Central memory CD8-positive, alpha-beta T cell (primary cell): ENCODE data around the gene PIGB.

ENCODE experiments used
- ATAC-seq: fragments of 150-1000 bp; cut with Tn5 transposase; replicated peaks from 2 replicates; pipeline ENCODE4 v1.10.0; 2022; ENCODE audit warnings: mild to moderate bottlenecking, moderate FRiP score, moderate number of reproducible peaks; ENCODE audit not compliant: poor library complexity, severe bottlenecking; ENCODE audit errors: extremely low read depth
- DNase-seq, 2 donors: peaks; one replicate each; pipeline ENCODE4 v3.0.0; 2021; ENCODE audit warnings: low spot score in 2 of 2
- H3K27ac Mint-ChIP-seq: one replicate; pipeline ENCODE4 v1.8.0; 2022; ENCODE audit warnings: low read depth, mild to moderate bottlenecking, moderate library complexity, mixed read lengths
- H3K27me3 Mint-ChIP-seq: one replicate; pipeline ENCODE4 v1.8.0; 2022; ENCODE audit warnings: mixed read lengths
- H3K36me3 Mint-ChIP-seq: one replicate; pipeline ENCODE4 v1.8.0; 2022; ENCODE audit warnings: mild to moderate bottlenecking, moderate library complexity, mixed read lengths; ENCODE audit not compliant: insufficient read depth
- H3K4me1 Mint-ChIP-seq: one replicate; pipeline ENCODE4 v1.8.0; 2022; ENCODE audit warnings: mixed read lengths
- H3K4me3 Mint-ChIP-seq: one replicate; pipeline ENCODE4 v1.8.0; 2022; ENCODE audit warnings: mild to moderate bottlenecking, moderate library complexity, mixed read lengths
- H3K9me3 Mint-ChIP-seq: one replicate; pipeline ENCODE4 v1.8.0; 2022; ENCODE audit warnings: mixed read lengths

The PIGB gene

GRCh38 chr15:55322467-55322866, 3.4 kb downstream of the PIGB start:
- Mint-ChIP-seq H3K27me3 (no peaks in the 10 kb centered on the region), H3K36me3 (peaks cover 25% of the 10 kb centered on the region), H3K4me1 (peaks cover 36% of the 10 kb centered on the region), H3K9me3 (no peaks in the 10 kb centered on the region), H3K4me3 (no peak overlapping the region), H3K27ac (no peak overlapping the region)
- DNase-seq (no peak), ATAC-seq (no peak)

GRCh38 chr15:55327387-55327786, 8.4 kb downstream of the PIGB start:
- H3K27me3 Mint-ChIP-seq, result no peaks in the 10 kb centered on the region
- ATAC-seq (no peak), DNase-seq (no peak)
- H3K27ac Mint-ChIP-seq, result no peak overlapping the region
- no peaks in the 10 kb centered on the region for H3K9me3 Mint-ChIP-seq
- H3K4me3 Mint-ChIP-seq, result no peak overlapping the region
- peaks cover 29% of the 10 kb centered on the region for H3K36me3 Mint-ChIP-seq
- peaks cover 22% of the 10 kb centered on the region for H3K4me1 Mint-ChIP-seq

GRCh38 chr15:55334371-55334770, 15.3 kb downstream of the PIGB start:
- Mint-ChIP-seq H3K27me3 (no peaks in the 10 kb centered on the region), H3K36me3 (peaks cover 30% of the 10 kb centered on the region), H3K4me1 (peaks cover 10% of the 10 kb centered on the region), H3K9me3 (no peaks in the 10 kb centered on the region), H3K27ac (no peak overlapping the region), H3K4me3 (no peak overlapping the region)
- no peak for DNase-seq
- ATAC-seq, result no peak

- DNase-seq (no peak), ATAC-seq (no peak)
- Mint-ChIP-seq H3K4me1 (peaks cover 10% of the 10 kb centered on the region), H3K36me3 (peaks cover 35% of the 10 kb centered on the region), H3K4me3 (no peak overlapping the region), H3K27me3 (no peaks in the 10 kb centered on the region), H3K9me3 (no peaks in the 10 kb centered on the region), H3K27ac (peak overlapping the region; percentile 70)
These were observed 16.0 kb downstream of the PIGB start for GRCh38 chr15:55334997-55335396.

GRCh38 chr15:55337160-55337559, 18.1 kb downstream of the PIGB start:
- peaks cover 4% of the 10 kb centered on the region for H3K4me1 Mint-ChIP-seq

GRCh38 chr15:55343168-55343567, 24.1 kb downstream of the PIGB start:
- peaks cover 22% of the 10 kb centered on the region for H3K36me3 Mint-ChIP-seq
- no peak overlapping the region for H3K4me3 Mint-ChIP-seq
- no peaks in the 10 kb centered on the region for H3K27me3 Mint-ChIP-seq
- H3K27ac Mint-ChIP-seq, result peak overlapping the region; percentile 55
- no peak for ATAC-seq
- no peak for DNase-seq
- no peaks in the 10 kb centered on the region for H3K9me3 Mint-ChIP-seq
- H3K4me1 Mint-ChIP-seq, result no peaks in the 10 kb centered on the region

More at GRCh38 chr15:55337160-55337559, 18.1 kb downstream of the PIGB start:
- Mint-ChIP-seq H3K9me3 (no peaks in the 10 kb centered on the region), H3K27ac (no peak overlapping the region), H3K27me3 (no peaks in the 10 kb centered on the region), H3K36me3 (peaks cover 24% of the 10 kb centered on the region), H3K4me3 (no peak overlapping the region)
- ATAC-seq, result no peak
- no peak for DNase-seq

- Mint-ChIP-seq H3K36me3 (peaks cover 26% of the 10 kb centered on the region), H3K9me3 (no peaks in the 10 kb centered on the region), H3K4me3 (no peak overlapping the region), H3K27me3 (no peaks in the 10 kb centered on the region), H3K4me1 (no peaks in the 10 kb centered on the region), H3K27ac (peak overlapping the region; percentile 55)
- ATAC-seq (no peak), DNase-seq (no peak)
These were observed 25.2 kb downstream of the PIGB start for GRCh38 chr15:55344206-55344605.

- Mint-ChIP-seq H3K27ac (no peak overlapping the region), H3K9me3 (no peaks in the 10 kb centered on the region), H3K4me1 (no peaks in the 10 kb centered on the region), H3K36me3 (peaks cover 28% of the 10 kb centered on the region), H3K27me3 (no peaks in the 10 kb centered on the region), H3K4me3 (no peak overlapping the region)
- ATAC-seq, result no peak
- DNase-seq, result no peak
These were observed 29.3 kb downstream of the PIGB start for GRCh38 chr15:55348281-55348778.

GRCh38 chr15:55349282-55349681, 30.3 kb downstream of the PIGB start:
- H3K27ac Mint-ChIP-seq, result peak overlapping the region; percentile 77
- DNase-seq (no peak), ATAC-seq (no peak)
- no peak overlapping the region for H3K4me3 Mint-ChIP-seq
- H3K4me1 Mint-ChIP-seq, result no peaks in the 10 kb centered on the region
- H3K9me3 Mint-ChIP-seq, result no peaks in the 10 kb centered on the region
- H3K36me3 Mint-ChIP-seq, result peaks cover 24% of the 10 kb centered on the region
- H3K27me3 Mint-ChIP-seq, result no peaks in the 10 kb centered on the region

GRCh38 chr15:55353025-55353424, 34.0 kb downstream of the PIGB start:
- DNase-seq (no peak), ATAC-seq (no peak)
- H3K9me3 Mint-ChIP-seq, result no peaks in the 10 kb centered on the region
- H3K27ac Mint-ChIP-seq, result no peak overlapping the region
- peaks cover 33% of the 10 kb centered on the region for H3K36me3 Mint-ChIP-seq
- H3K4me3 Mint-ChIP-seq, result no peak overlapping the region
- no peaks in the 10 kb centered on the region for H3K4me1 Mint-ChIP-seq
- H3K27me3 Mint-ChIP-seq, result no peaks in the 10 kb centered on the region

GRCh38 chr15:55356985-55357585, 38.1 kb downstream of the PIGB start:
- Mint-ChIP-seq H3K9me3 (no peaks in the 10 kb centered on the region), H3K27ac (peak overlapping the region; percentile 0), H3K27me3 (no peaks in the 10 kb centered on the region), H3K4me1 (no peaks in the 10 kb centered on the region), H3K4me3 (no peak overlapping the region), H3K36me3 (peaks cover 34% of the 10 kb centered on the region)
- DNase-seq (no peak), ATAC-seq (no peak)

GRCh38 chr15:55357774-55358173, 38.8 kb downstream of the PIGB start:
- DNase-seq (no peak), ATAC-seq (no peak)
- Mint-ChIP-seq H3K4me1 (no peaks in the 10 kb centered on the region), H3K27me3 (no peaks in the 10 kb centered on the region), H3K9me3 (no peaks in the 10 kb centered on the region), H3K27ac (peak overlapping the region; percentile 2), H3K36me3 (peaks cover 37% of the 10 kb centered on the region), H3K4me3 (no peak overlapping the region)

- Mint-ChIP-seq H3K27ac (peak overlapping the region; percentile 2), H3K4me1 (no peaks in the 10 kb centered on the region), H3K4me3 (no peak overlapping the region), H3K27me3 (no peaks in the 10 kb centered on the region), H3K36me3 (peaks cover 38% of the 10 kb centered on the region), H3K9me3 (no peaks in the 10 kb centered on the region)
- no peak for DNase-seq
- ATAC-seq, result no peak
These were observed 39.4 kb downstream of the PIGB start for GRCh38 chr15:55358471-55358870.
